ENCODE data around the gene MRC2.
"Not testable (repeated sequence)": the region's sequence is repeated elsewhere in the genome, so short reads cannot be mapped to it uniquely, and the experiment has no call there.

Gene MRC2

DNA sequence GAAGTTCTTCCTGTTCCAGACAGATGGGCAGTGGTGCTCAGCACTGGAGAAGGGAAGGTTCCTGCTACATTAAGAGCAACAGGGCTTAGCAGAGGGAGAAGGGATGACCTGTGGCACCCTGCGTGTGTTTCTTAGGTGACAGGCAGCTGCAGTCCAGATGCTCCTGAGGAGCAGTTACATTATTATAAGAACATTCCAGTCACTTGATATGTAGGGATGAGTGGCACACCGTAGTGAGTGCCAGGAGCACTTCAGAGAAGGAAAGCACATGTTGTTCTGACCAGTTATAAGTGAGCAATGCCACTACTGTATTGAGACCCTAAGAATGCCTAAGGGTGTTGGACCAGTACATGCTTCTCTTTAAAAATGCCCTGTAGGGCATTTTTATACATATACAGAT lies 39.9 kb upstream of the MRC2 start:
- TF ChIP-seq GABPA (IDR thresholded peaks at IDR 0.05; ENCODE audit: low read depth) (no peak), POLR2AphosphoS5 (IDR thresholded peaks at IDR 0.05; ENCODE audit: low read depth) (no peak), SPI1 (IDR thresholded peaks at IDR 0.05; ENCODE audit: borderline replicate concordance, low read depth) (no peak)
- TF ChIP-seq, protein P1, sequence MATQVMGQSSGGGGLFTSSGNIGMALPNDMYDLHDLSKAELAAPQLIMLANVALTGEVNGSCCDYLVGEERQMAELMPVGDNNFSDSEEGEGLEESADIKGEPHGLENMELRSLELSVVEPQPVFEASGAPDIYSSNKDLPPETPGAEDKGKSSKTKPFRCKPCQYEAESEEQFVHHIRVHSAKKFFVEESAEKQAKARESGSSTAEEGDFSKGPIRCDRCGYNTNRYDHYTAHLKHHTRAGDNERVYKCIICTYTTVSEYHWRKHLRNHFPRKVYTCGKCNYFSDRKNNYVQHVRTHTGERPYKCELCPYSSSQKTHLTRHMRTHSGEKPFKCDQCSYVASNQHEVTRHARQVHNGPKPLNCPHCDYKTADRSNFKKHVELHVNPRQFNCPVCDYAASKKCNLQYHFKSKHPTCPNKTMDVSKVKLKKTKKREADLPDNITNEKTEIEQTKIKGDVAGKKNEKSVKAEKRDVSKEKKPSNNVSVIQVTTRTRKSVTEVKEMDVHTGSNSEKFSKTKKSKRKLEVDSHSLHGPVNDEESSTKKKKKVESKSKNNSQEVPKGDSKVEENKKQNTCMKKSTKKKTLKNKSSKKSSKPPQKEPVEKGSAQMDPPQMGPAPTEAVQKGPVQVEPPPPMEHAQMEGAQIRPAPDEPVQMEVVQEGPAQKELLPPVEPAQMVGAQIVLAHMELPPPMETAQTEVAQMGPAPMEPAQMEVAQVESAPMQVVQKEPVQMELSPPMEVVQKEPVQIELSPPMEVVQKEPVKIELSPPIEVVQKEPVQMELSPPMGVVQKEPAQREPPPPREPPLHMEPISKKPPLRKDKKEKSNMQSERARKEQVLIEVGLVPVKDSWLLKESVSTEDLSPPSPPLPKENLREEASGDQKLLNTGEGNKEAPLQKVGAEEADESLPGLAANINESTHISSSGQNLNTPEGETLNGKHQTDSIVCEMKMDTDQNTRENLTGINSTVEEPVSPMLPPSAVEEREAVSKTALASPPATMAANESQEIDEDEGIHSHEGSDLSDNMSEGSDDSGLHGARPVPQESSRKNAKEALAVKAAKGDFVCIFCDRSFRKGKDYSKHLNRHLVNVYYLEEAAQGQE (IDR thresholded peaks at IDR 0.05; ENCODE audit: insufficient replicate concordance, low read depth): no peak
- TF ChIP-seq, protein P2, sequence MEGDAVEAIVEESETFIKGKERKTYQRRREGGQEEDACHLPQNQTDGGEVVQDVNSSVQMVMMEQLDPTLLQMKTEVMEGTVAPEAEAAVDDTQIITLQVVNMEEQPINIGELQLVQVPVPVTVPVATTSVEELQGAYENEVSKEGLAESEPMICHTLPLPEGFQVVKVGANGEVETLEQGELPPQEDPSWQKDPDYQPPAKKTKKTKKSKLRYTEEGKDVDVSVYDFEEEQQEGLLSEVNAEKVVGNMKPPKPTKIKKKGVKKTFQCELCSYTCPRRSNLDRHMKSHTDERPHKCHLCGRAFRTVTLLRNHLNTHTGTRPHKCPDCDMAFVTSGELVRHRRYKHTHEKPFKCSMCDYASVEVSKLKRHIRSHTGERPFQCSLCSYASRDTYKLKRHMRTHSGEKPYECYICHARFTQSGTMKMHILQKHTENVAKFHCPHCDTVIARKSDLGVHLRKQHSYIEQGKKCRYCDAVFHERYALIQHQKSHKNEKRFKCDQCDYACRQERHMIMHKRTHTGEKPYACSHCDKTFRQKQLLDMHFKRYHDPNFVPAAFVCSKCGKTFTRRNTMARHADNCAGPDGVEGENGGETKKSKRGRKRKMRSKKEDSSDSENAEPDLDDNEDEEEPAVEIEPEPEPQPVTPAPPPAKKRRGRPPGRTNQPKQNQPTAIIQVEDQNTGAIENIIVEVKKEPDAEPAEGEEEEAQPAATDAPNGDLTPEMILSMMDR (IDR thresholded peaks at IDR 0.05; ENCODE audit: insufficient read depth, low read length): no peak
- DNase-seq (ENCODE audit: low read depth in 1 of 2, low spot score in 1 of 2): no peak
- H3K27me3 ChIP-seq (ENCODE audit: insufficient read depth, poor library complexity, severe bottlenecking): no peaks in the 10 kb centered on the region
- H3K27ac ChIP-seq (replicated peaks): no peak overlapping the region
- no peak overlapping the region for H3K4me3 ChIP-seq (replicated peaks; ENCODE audit: insufficient read depth, low read length)

DNA sequence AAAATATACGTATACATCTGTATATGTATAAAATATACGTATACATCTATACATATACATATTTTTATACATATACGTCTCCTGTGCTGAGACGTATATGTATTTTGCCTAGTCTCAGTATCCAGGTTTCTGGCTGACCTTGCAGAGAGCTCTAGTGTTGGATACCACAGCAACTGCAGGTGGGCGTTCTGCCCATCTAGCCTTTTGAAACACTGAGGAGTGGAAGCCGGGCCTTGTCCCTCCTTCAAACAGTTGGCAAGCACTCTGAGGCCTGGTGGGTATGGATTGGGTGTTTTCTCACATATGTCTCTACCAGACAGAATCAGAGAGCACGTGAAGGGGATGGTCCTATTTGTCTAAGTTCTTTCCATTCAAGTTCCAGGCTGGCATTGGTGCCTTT lies 39.4 kb upstream of the MRC2 start:
- Histone ChIP-seq H3K27me3 (ENCODE audit: insufficient read depth, poor library complexity, severe bottlenecking) (no peaks in the 10 kb centered on the region), H3K4me3 (replicated peaks; ENCODE audit: insufficient read depth, low read length) (no peak overlapping the region), H3K27ac (replicated peaks) (no peak overlapping the region)
- no peak for DNase-seq (ENCODE audit: low read depth in 1 of 2, low spot score in 1 of 2)
- TF ChIP-seq SPI1 (IDR thresholded peaks at IDR 0.05; ENCODE audit: borderline replicate concordance, low read depth) (no peak), GABPA (IDR thresholded peaks at IDR 0.05; ENCODE audit: low read depth) (no peak), POLR2AphosphoS5 (IDR thresholded peaks at IDR 0.05; ENCODE audit: low read depth) (no peak)
- TF ChIP-seq, protein P1 (IDR thresholded peaks at IDR 0.05; ENCODE audit: insufficient replicate concordance, low read depth): no peak
- TF ChIP-seq, protein P2 (IDR thresholded peaks at IDR 0.05; ENCODE audit: insufficient read depth, low read length): no peak

DNA sequence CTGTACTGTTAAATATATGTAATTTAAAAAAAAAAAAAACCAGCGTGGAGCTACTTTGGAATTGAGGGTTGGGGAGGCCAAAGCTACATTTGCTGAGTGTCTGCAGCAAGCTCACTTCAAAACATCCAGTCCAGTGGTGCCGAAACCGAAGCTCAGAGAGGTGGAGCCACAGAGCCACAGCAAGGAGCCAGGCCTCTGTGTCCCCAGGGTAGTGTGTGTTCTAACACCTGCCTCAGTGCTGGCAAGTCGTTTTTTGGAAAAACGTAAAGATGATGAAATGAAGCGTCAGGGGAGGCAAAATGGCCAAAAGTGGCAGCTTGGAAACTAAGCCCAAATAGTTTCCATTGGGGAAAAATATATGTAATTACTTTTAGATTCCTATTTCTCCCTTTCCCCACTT lies 36.1 kb upstream of the MRC2 start:
- Histone ChIP-seq H3K27me3 (ENCODE audit: insufficient read depth, poor library complexity, severe bottlenecking) (no peaks in the 10 kb centered on the region), H3K4me3 (replicated peaks; ENCODE audit: insufficient read depth, low read length) (no peak overlapping the region), H3K27ac (replicated peaks) (no peak overlapping the region)
- no peak for TF ChIP-seq POLR2AphosphoS5 (IDR thresholded peaks at IDR 0.05; ENCODE audit: low read depth)
- TF ChIP-seq, protein P1 (IDR thresholded peaks at IDR 0.05; ENCODE audit: insufficient replicate concordance, low read depth): no peak
- TF ChIP-seq, protein P2 (IDR thresholded peaks at IDR 0.05; ENCODE audit: insufficient read depth, low read length): no peak
- no peak for TF ChIP-seq GABPA (IDR thresholded peaks at IDR 0.05; ENCODE audit: low read depth)
- TF ChIP-seq SPI1 (IDR thresholded peaks at IDR 0.05; ENCODE audit: borderline replicate concordance, low read depth): no peak
- DNase-seq (ENCODE audit: low read depth in 1 of 2, low spot score in 1 of 2): no peak

DNA sequence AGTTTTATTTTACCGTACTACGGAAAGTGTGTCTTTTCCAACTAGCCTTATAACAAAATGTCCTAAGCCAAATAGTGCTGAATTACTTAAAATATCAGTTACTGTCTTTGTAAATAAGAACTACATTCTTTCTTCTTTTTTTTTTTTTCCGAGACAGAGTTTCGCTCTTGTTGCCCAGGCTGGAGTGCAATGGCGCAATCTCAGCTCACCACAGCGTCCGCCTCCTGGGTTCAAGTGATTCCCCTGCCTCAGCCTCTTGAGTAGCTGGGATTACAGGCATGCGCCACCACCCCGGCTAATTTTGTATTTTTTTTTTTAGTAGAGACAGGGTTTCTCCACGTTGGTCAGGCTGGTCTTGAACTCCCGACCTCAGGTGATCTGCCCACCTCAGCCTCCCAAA lies 35.6 kb upstream of the MRC2 start:
- not testable (repeated sequence) for DNase-seq (ENCODE audit: low read depth in 1 of 2, low spot score in 1 of 2); H3K27ac ChIP-seq (replicated peaks); H3K4me3 ChIP-seq (replicated peaks; ENCODE audit: insufficient read depth, low read length); H3K27me3 ChIP-seq (ENCODE audit: insufficient read depth, poor library complexity, severe bottlenecking)

Measured in HL-60 (cell line).